Measurements from ENCODE around the gene MXRA7.

MXRA7 gene

GRCh38 chr17:76659928-76660655 is 50.7 kb downstream of the MXRA7 start:
- peak; percentile 15 for DNase-seq (ENCODE audit: low spot score)
- ChIA-PET POLR2A (ENCODE audit: low non-redundant PET) (no interaction called here), CTCF (interaction anchor here (0.7 kb wide), 1 partner anchor 15 kb away, joined by 3 read pairs; no protein-coding TSS in a partner anchor)
- no peak for TF ChIP-seq CTCF (conservative IDR thresholded peaks at IDR 0.05; ENCODE audit: low read depth)
- H3K27ac ChIP-seq: no peak overlapping the region

GRCh38 chr17:76658242-76658662 is 52.5 kb downstream of the MXRA7 start:
- ChIA-PET POLR2A (ENCODE audit: low non-redundant PET) (no interaction called here), CTCF (no interaction called here)
- DNase-seq (ENCODE audit: low spot score): no peak
- H3K27ac ChIP-seq: no peak overlapping the region
- no peak for TF ChIP-seq CTCF (conservative IDR thresholded peaks at IDR 0.05; ENCODE audit: low read depth)

- H3K27ac ChIP-seq: no peak overlapping the region
- POLR2A ChIA-PET (ENCODE audit: low non-redundant PET): interaction anchor here (0.6 kb wide), 1 partner anchor 140 kb away, joined by 3 read pairs; no protein-coding TSS in a partner anchor
- DNase-seq (ENCODE audit: low spot score): no peak
- no peak for TF ChIP-seq CTCF (conservative IDR thresholded peaks at IDR 0.05; ENCODE audit: low read depth)
- CTCF ChIA-PET: no interaction called here
These were observed 53.1 kb downstream of the MXRA7 start for GRCh38 chr17:76657505-76658241.

- CTCF ChIA-PET: no interaction called here
- TF ChIP-seq CTCF (conservative IDR thresholded peaks at IDR 0.05; ENCODE audit: low read depth): no peak
- POLR2A ChIA-PET (ENCODE audit: low non-redundant PET): no interaction called here
- H3K27ac ChIP-seq: no peak overlapping the region
- no peak for DNase-seq (ENCODE audit: low spot score)
These were observed 56.4 kb downstream of the MXRA7 start for GRCh38 chr17:76654408-76654807.

GRCh38 chr17:76650504-76650903 is 60.3 kb downstream of the MXRA7 start:
- CTCF ChIA-PET: interaction anchor here (0.6 kb wide), 2 partner anchors 36 to 579 kb away, joined by 3 to 4 read pairs; no protein-coding TSS in a partner anchor
- POLR2A ChIA-PET (ENCODE audit: low non-redundant PET): no interaction called here
- no peak for TF ChIP-seq CTCF (conservative IDR thresholded peaks at IDR 0.05; ENCODE audit: low read depth)
- H3K27ac ChIP-seq: no peak overlapping the region
- DNase-seq (ENCODE audit: low spot score): no peak

GRCh38 chr17:76646712-76647111 is 64.1 kb downstream of the MXRA7 start:
- DNase-seq (ENCODE audit: low spot score): no peak
- no peak overlapping the region for H3K27ac ChIP-seq
- TF ChIP-seq CTCF (conservative IDR thresholded peaks at IDR 0.05; ENCODE audit: low read depth): no peak
- ChIA-PET POLR2A (ENCODE audit: low non-redundant PET) (no interaction called here), CTCF (interaction anchor here (0.7 kb wide), 1 partner anchor 34 kb away, joined by 6 read pairs; no protein-coding TSS in a partner anchor)
